Testis (tissue), 5 donors: Measurements from ENCODE around the gene IL17RE. TPM values are rescaled to one million over a fixed set of nuclear protein-coding genes. Genes with fewer than 3 reads are reported as not detected.
"Not testable (repeated sequence)": the region's sequence is repeated elsewhere in the genome, so short reads cannot be mapped to it uniquely, and the experiment has no call there.

Experiments used
- DNase-seq: peaks from one replicate; pipeline ENCODE4 v3.0.0-alpha.2; 2019
- H3K27ac ChIP-seq, 2 donors: fragments of 200-600 bp; sonication (generic); one replicate each; pipeline ENCODE4 v1.5.1; 2019
- H3K27me3 ChIP-seq: fragments of 200-600 bp; sonication (generic); one replicate; pipeline ENCODE4 v1.5.1; 2019
- H3K36me3 ChIP-seq: fragments of 200-600 bp; sonication (generic); one replicate; pipeline ENCODE4 v1.5.1; 2017; ENCODE audit warnings: low read depth; ENCODE audit errors: missing control alignments
- H3K4me1 ChIP-seq: fragments of 200-600 bp; sonication (generic); one replicate; pipeline ENCODE4 v1.5.1; 2019
- H3K4me3 ChIP-seq, 2 donors: fragments of 200-600 bp; sonication (generic); one replicate each; pipeline ENCODE4 v1.5.1; 2017 to 2019
- H3K9me3 ChIP-seq: fragments of 200-600 bp; sonication (generic); one replicate; pipeline ENCODE4 v1.5.1; 2017
- POLR2A ChIP-seq: fragments of 450-650 bp; IDR thresholded peaks from one replicate; pipeline ENCODE4 v1.6.1; 2017; ENCODE audit warnings: antibody characterized with exemption, mild to moderate bottlenecking, moderate library complexity
- WGBS, 2 donors: methylation state at CpG; one replicate each; pipeline ENCODE4 v1.1.5; 2018; 5-methylcytosine and 5-hydroxymethylcytosine counted together
- intact Hi-C: fragments of 100-400 bp; cut with DNase I; formaldehyde crosslinking; loops from one replicate; pipeline ENCODE4 v1.15.1; 2023; ENCODE audit warnings: low total_unique reads
- long read RNA-seq, 2 donors: transcript quantifications; one replicate each; lab custom pipeline, GENCODE V29; 2026
- polyA plus RNA-seq: library from polyadenylated mRNA; stranded (reverse); fragments of 350-450 nt; fragmentation: Illumina TruSeq; extraction: RNeasy Lipid Tissue Mini Kit (QIAGEN cat#74804); gene quantifications from one replicate; pipeline ENCODE4 v1.2.3, GENCODE V29; 2014; ENCODE audit warnings: low read depth, low replicate concordance; ENCODE audit not compliant: insufficient read depth
- total RNA-seq, 2 donors: library from RNA; depleted of rRNA; stranded (reverse); fragments of >200 nt; gene quantifications; one replicate each; pipeline ENCODE4 v1.2.3, GENCODE V29; 2016
- TF ChIP-seq, protein P1 (sequence below), 3 experiments: fragments of 450-650 bp in 2 of 3; fragments of 200-600 bp in 1 of 3; sonication (generic) in 1 of 3; IDR thresholded peaks; one replicate each; pipeline ENCODE4 v1.5.1; 2016 to 2019; ENCODE audit warnings: antibody characterized with exemption in 3 of 3, mild to moderate bottlenecking in 2 of 3, moderate library complexity in 1 of 3

The IL17RE gene
- total RNA-seq (under 1 TPM; 0.43 to 0.79 TPM), polyA plus RNA-seq (1.8 TPM)
- long read RNA-seq, donor 1, result 0 reads
- long read RNA-seq, donor 2, result 0 reads

GRCh38 chr3:9902372-9903237 is at the start of gene IL17RE:
Gene IL17RE, plus strand, starts transcription at chr3:9902848. Its CDS starts 85 bp downstream, at chr3:9902933.
- Histone ChIP-seq H3K4me3 (no peak within 1 kb of the TSS), H3K27ac (no peak within 1 kb of the TSS)

GRCh38 chr3:9854291-9854940 is 48.2 kb upstream of the IL17RE start:
- intact Hi-C loops, result not testable (repeated sequence)

More at GRCh38 chr3:9902372-9903237, at the start of gene IL17RE:
- intact Hi-C loops, result no loop called here
- DNase-seq, result no peak
- Histone ChIP-seq H3K36me3 (no peaks in the 10 kb centered on the region), H3K9me3 (no peaks in the 10 kb centered on the region), H3K27me3 (no peaks in the 10 kb centered on the region), H3K4me1 (peaks cover 4% of the 10 kb centered on the region)
- 65 to 66% methylated on average over 7 to 13 of the region's 13 CpGs for WGBS, 2 donors
- no peak for TF ChIP-seq POLR2A
- TF ChIP-seq, protein P1, sequence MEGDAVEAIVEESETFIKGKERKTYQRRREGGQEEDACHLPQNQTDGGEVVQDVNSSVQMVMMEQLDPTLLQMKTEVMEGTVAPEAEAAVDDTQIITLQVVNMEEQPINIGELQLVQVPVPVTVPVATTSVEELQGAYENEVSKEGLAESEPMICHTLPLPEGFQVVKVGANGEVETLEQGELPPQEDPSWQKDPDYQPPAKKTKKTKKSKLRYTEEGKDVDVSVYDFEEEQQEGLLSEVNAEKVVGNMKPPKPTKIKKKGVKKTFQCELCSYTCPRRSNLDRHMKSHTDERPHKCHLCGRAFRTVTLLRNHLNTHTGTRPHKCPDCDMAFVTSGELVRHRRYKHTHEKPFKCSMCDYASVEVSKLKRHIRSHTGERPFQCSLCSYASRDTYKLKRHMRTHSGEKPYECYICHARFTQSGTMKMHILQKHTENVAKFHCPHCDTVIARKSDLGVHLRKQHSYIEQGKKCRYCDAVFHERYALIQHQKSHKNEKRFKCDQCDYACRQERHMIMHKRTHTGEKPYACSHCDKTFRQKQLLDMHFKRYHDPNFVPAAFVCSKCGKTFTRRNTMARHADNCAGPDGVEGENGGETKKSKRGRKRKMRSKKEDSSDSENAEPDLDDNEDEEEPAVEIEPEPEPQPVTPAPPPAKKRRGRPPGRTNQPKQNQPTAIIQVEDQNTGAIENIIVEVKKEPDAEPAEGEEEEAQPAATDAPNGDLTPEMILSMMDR (IDR thresholded peaks at IDR 0.05), result no peak

GRCh38 chr3:9855594-9855993 is 47.1 kb upstream of the IL17RE start:
- Histone ChIP-seq H3K4me1 (no peaks in the 10 kb centered on the region), H3K27me3 (no peaks in the 10 kb centered on the region), H3K9me3 (no peaks in the 10 kb centered on the region), H3K36me3 (no peaks in the 10 kb centered on the region), H3K4me3 (no peak overlapping the region), H3K27ac (no peak overlapping the region)
- intact Hi-C loops, result no loop called here
- 96 to 100% methylated on average over 3 of the region's 3 CpGs for WGBS, 2 donors
- no peak for DNase-seq
- TF ChIP-seq, protein P1 (IDR thresholded peaks at IDR 0.05), result no peak
- no peak for TF ChIP-seq POLR2A

More at GRCh38 chr3:9854291-9854940, 48.2 kb upstream of the IL17RE start:
- not testable (repeated sequence) for H3K4me1 ChIP-seq, DNase-seq, H3K27me3 ChIP-seq, H3K4me3 ChIP-seq, H3K36me3 ChIP-seq, H3K27ac ChIP-seq, H3K9me3 ChIP-seq
- 72 to 80% methylated on average over 11 of the region's 11 CpGs for WGBS, 2 donors

- no peaks in the 10 kb centered on the region for H3K27me3 ChIP-seq
- H3K27ac ChIP-seq, result no peak overlapping the region
- TF ChIP-seq, protein P1 (IDR thresholded peaks at IDR 0.05), result no peak
- TF ChIP-seq POLR2A, result no peak
- H3K4me3 ChIP-seq, result no peak overlapping the region
- peaks cover 11% of the 10 kb centered on the region for H3K4me1 ChIP-seq
- no peak for DNase-seq
- WGBS, 2 donors, result 80 to 93% methylated on average over 1 to 12 of the region's 12 CpGs
- H3K36me3 ChIP-seq, result no peaks in the 10 kb centered on the region
- intact Hi-C loops, result no loop called here
- no peaks in the 10 kb centered on the region for H3K9me3 ChIP-seq
Observed at GRCh38 chr3:9859530-9860025, 43.1 kb upstream of the IL17RE start.

DNA sequence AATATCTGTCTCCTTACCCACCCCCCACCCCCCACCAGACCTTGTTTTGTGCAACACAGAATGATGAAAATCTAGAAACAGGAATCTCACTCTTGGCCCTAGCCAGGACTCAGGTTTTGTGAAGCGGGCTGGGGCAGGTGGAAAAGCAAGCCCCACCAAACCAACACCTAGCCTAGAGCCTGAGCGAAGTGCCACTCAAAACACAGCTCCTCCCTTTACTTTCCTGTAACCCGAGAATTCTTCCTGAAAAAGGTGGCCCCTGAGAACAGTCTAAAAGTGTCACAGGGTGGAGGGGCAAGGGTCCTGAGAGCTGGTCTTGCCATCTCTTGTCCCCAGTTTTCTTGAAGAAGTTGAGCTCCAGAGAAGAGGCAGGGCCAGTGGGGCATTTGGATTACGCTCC is 41.4 kb upstream of the IL17RE start:
- no peaks in the 10 kb centered on the region for H3K27me3 ChIP-seq
- WGBS, 2 donors, result 82 to 95% methylated on average over 4 of the region's 4 CpGs
- peaks cover 22% of the 10 kb centered on the region for H3K4me1 ChIP-seq
- intact Hi-C loops, result no loop called here
- no peaks in the 10 kb centered on the region for H3K36me3 ChIP-seq
- H3K27ac ChIP-seq, result no peak overlapping the region
- no peak for TF ChIP-seq POLR2A
- TF ChIP-seq, protein P1 (IDR thresholded peaks at IDR 0.05), result no peak
- H3K9me3 ChIP-seq, result no peaks in the 10 kb centered on the region
- DNase-seq, result no peak
- H3K4me3 ChIP-seq, result no peak overlapping the region
